OCI-LY3 (cell line): Measurements from ENCODE around the gene HOXA9.

Experiments
- EZH2phosphoT487 ChIP-seq: fragments of 200-600 bp; shearing (Covaris generic); IDR thresholded peaks from 2 replicates; pipeline ENCODE4 v1.6.1; 2018; ENCODE audit warnings: antibody characterized with exemption, mixed run types, low read depth
- TF ChIP-seq, protein P1 (sequence below): fragments of 200-600, 300-600 bp; sonication (generic); IDR thresholded peaks from 2 replicates; pipeline ENCODE4 v1.5.1; 2014; ENCODE audit warnings: antibody characterized with exemption, low read length, low read depth

DNA sequence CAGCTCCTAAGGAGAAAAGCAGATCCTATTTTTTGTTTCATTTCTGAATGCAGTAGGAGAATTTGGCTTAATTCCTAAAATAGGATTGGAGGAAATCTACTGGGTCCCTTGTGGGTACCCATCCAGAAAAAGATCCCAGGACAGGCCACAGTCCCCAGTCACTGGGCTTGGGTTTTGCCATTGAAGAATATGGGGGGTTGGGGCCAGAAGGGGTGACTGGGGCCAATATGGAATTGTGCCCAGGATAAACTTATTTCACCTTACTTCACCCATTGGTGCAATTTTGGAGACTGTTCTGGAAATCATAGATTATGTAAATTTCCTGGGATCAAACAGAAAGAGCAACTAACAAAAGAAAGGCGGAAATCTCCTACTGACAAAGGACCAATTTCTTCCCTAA, 26.9 kb downstream of the HOXA9 start:
- TF ChIP-seq, protein P1, sequence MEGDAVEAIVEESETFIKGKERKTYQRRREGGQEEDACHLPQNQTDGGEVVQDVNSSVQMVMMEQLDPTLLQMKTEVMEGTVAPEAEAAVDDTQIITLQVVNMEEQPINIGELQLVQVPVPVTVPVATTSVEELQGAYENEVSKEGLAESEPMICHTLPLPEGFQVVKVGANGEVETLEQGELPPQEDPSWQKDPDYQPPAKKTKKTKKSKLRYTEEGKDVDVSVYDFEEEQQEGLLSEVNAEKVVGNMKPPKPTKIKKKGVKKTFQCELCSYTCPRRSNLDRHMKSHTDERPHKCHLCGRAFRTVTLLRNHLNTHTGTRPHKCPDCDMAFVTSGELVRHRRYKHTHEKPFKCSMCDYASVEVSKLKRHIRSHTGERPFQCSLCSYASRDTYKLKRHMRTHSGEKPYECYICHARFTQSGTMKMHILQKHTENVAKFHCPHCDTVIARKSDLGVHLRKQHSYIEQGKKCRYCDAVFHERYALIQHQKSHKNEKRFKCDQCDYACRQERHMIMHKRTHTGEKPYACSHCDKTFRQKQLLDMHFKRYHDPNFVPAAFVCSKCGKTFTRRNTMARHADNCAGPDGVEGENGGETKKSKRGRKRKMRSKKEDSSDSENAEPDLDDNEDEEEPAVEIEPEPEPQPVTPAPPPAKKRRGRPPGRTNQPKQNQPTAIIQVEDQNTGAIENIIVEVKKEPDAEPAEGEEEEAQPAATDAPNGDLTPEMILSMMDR: no peak
- TF ChIP-seq EZH2phosphoT487: no peak
